Stimulated activated CD4-positive, alpha-beta T cell treated with anti-CD3 and anti-CD28 coated beads, Interleukin-2, amount 100 ng/mL, for 48 hours (primary cell): ENCODE measurements around the gene ACTG1.

Source experiments
- DNase-seq, 2 donors: peaks; one replicate each; pipeline ENCODE4 v3.0.0-alpha.2; 2020

The ACTG1 gene

GRCh38 chr17:81512562-81513371 lies at the start of gene ACTG1:
Gene ACTG1, minus strand, starts transcription at chr17:81512799. Its CDS starts 445 bp downstream, at chr17:81512354.
- peak; percentile 85 to 93 for DNase-seq

- DNase-seq: no peak
These were observed 48.9 kb upstream of the ACTG1 start for GRCh38 chr17:81561494-81561885.

DNA sequence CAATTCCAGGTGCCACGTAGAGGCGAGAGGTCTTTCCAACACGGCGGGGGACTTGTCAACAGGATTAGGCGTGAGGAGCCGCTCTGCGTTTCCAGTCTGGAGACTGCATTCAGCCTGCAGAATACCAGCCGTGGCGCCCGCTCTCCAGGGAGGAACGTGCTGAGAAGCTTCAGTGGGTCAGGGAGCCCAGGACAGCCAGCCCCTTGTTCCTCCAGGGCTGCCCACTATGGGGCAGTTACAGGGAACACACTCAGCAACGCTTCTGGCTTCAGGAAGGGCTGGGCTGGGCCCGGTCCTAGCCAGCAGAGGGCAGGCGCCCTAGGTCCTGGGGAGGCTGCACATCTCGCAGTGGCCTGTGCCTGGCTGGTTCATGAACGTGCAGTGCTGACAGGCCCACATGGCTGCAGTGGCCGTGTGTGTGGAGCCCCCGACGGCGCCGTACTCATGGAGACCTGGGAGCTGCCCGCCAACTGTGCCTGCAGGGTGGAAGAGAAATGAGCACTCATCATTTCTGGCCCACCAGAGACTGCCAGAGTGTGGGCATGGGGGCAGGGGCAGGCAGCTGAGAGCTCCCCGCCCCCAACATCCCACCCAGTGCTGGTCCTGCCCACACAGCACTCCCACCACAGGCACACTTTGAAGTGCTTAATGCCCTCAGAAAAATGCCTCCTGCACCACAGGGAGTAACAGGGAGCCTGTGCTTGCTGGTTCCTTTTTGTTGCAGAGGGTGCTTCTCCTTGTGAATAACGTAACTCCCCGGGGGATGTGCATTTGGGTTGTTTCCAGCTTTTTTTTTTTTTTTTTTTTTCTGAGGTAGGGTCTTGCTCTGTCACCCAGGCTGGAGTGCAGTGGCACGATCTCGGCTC lies 46.6 kb upstream of the ACTG1 start:
- DNase-seq: no peak

GRCh38 chr17:81558115-81558468 lies 45.5 kb upstream of the ACTG1 start:
- DNase-seq: no peak

GRCh38 chr17:81557276-81558114 lies 44.9 kb upstream of the ACTG1 start:
- no peak for DNase-seq

GRCh38 chr17:81556863-81557262 lies 44.3 kb upstream of the ACTG1 start:
- DNase-seq: no peak

DNA sequence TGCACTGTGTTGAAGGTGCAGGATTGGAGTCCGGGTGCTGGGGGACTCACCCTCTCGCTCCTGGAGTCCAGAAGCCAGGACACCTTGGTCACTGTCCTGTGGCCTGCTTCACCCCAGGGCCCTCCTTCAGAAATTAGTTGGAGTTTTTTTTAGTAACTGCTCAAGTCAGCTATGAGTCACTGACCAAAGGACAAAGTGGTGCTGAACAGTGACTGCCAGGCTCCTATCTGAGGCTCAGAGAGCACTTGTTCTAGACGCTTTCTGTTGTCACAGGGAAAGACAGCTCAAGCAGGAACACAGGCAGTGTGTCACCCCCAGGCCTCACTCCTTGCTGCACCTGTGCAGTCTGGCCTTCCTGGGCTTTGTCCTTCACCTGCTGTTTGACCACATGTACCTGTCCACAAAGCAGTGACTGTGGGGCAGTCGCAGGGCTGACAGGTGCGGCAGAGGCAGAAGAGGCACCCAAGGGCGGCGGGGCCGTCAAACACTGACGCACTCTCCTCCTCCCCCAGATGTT lies 43.6 kb upstream of the ACTG1 start:
- DNase-seq: no peak

DNA sequence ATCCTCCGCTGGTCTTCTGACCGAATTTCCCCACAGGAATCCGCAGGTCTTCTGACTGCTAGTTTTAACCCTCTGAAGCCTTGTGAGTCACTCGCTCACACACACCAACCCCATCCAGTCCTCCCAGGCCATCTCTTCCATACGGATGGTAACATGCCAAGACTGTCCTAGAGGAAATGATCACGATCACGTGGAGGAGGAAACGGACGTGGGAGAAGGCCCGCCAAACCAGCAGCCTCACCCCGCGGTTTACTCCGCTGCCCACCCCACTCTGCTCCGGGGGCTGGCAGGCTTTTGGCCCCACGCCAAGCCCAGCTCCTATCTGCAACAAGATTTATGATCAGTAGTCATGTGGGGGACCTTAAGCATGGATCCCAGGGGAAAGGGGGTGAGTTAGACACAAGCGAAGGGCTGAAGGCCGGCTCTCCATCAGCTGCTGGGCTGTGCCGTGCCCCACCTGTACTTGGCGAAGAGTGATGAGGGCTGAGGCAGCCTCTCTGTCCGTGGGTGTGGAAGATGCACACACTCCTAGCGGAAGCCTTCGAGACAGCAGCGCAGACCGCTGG lies 41.1 kb upstream of the ACTG1 start:
- no peak for DNase-seq

DNA sequence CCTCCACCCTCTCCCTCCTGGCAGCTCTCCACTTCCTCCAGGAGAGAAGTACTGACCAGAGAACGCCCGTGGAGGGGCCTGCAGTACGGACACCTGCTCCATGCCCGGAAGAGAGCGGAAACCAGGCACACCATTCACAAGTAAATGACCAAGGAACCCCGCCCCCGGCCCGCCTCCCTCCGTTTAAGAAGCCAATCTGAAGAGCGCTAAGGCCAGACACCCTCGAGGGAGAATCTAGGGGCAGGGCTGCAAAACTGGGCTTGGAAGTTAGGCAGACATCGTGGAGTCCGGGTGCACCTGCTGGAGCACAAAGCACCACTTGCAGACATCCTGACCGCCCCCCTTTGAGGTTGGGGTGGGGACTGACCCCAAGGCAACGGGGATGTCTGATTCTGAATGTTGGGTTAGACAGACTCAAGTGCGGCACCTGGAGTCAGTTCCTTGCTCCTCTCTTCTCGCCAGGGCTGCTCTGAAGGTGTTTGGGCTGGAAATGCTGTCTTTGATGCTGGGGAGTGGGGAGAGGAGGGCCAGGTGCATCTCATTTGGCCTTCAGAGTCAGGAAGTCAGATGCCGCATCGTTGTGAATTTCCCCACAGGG lies 40.5 kb upstream of the ACTG1 start:
- DNase-seq: peak; percentile 70 to 72

- DNase-seq: peak; percentile 74 to 85
These were observed 39.8 kb upstream of the ACTG1 start, which contains the start of gene FAAP100 for GRCh38 chr17:81552244-81553017. Gene FAAP100, minus strand, starts transcription at chr17:81552353. Its CDS starts 23 bp downstream, at chr17:81552330.

DNA sequence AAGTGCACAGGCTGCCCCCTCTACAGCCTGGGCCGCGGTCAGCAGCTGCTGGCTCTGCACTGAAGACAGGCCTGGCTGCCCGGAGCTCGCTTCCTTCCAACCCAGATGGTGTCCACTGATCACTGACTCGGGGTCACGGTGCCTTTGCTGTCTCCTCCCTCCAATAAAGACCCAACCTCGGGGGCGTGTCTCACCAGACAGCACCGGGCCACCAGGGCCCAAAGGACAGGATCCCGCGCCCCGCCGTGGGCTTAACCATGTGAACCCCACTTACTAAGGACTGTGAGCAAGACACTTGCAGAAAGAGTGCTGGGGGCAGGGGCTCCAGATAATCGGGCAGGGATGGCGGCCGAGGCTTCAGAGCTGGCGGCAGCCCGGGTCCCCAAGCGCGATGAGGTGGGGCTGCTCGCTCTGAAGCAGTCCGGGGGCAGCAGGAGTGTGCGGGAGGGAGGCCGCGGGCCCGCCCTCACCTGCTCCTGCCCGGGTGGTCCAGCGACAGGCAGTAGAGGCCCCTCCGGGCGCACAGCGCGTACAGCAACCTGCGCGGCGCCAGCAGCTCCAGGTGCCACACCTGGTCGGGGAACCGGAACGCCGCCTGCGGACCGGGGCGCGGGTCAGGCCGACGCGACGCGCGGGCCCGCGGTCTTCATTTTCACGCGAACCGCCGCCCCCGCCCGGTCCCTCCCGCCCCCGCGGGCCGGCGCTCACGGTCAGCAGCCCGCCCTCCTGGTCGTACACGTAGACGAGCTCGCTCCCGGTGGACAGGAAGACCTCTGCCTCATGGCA lies 39.1 kb upstream of the ACTG1 start:
- DNase-seq: peak in 1 of 2 donors; percentile 13

- DNase-seq: no peak
These were observed 38.3 kb upstream of the ACTG1 start for GRCh38 chr17:81550830-81551457.

GRCh38 chr17:81550285-81550684 lies 37.7 kb upstream of the ACTG1 start:
- DNase-seq: no peak

DNA sequence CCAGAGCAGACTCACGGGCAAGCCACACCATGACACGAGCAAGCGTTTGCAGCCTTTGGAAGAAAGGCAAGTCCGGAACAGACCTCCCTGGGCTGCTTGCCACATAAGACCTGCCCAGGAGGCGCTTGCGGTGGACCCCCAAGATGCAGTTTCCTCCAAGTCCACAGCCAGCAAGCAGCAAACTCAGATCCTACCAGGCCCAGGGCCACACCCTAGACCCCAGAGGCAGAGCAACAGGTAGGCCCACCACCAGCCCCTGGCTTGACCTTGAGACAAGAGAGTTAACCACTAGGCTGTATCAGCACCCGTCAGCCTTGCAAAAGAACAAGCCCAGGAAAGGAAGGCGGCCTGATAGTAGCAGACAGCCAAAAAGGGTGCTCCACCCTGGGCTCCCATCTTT lies 37.2 kb upstream of the ACTG1 start:
- DNase-seq: no peak

- DNase-seq: no peak
These were observed 36.5 kb upstream of the ACTG1 start for GRCh38 chr17:81549031-81549557.

GRCh38 chr17:81547614-81547982 lies 35.0 kb upstream of the ACTG1 start:
- DNase-seq: no peak

DNA sequence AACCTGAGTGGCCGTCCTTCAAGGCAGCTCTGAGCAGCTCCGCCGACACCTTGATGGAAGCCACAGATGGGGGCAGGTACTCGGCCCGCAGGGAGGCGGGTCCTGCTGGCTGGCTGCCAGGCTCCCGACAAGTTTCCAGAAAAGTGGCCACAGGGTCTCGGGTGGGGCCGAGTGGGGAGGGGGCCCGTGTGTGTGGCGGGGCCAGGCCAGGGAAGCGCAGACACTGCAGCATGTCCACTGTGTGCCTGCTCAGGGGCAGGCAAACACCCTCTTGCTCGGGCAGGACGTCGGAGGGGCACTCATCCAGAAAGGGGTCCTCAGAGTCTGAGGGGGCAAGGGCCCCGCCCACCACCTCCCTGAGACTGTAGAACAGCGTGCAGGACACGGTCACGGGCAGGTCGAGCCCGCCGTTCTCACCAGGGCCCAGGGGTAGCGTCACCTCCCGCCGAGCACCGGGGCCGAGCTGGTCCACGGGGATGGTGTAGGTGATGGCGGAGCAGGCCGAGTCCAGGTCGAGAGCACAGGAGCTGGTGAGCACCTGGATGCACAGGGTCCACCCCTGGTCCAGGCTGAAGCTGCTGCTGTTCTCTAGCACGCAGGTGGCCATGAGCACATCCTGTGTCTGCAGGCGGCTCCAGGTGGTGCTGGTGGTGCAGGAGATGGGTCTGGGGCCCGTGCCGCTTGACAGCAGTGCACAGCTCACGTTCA lies 34.5 kb upstream of the ACTG1 start:
- DNase-seq: no peak

DNA sequence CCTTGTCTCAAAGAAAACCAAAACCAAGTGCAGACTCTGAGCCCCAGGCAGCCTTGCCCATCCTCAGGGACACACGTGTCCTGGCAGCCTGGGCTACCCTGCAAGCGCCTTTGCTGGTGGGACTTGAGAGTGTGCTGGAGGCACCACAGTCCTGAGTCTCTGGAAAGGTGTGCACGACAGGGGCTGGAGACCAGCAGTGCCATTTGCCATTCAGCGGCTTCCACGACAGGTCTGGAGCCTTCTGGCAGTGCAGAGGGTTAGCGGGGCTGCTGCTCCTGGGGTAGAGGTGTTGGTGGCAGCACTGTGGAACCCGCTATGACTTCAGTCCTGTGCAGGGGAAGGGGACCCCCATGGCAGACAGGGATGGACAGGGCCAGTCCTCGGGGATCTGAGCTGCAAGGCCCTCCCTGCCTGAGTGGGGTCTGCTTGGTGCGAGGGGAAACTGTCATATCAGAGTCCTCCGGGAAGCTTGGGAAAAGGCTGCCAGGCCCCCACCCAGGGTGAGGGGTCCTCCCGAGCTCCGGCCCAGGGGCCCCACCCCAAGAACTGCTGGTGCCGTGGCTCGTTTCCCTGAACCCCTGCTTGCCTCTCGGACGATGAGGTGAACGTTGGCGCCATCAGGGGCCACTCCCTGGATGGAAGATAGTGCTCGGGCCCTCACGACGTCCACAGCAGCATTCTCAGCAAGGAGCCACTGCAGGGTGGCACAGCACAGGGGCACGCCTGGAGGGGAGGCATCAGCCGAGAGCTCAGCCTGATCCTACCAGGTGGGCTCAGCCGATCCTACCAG lies 32.8 kb upstream of the ACTG1 start:
- no peak for DNase-seq
